ENCODE results near the gene AFP.

DNA sequence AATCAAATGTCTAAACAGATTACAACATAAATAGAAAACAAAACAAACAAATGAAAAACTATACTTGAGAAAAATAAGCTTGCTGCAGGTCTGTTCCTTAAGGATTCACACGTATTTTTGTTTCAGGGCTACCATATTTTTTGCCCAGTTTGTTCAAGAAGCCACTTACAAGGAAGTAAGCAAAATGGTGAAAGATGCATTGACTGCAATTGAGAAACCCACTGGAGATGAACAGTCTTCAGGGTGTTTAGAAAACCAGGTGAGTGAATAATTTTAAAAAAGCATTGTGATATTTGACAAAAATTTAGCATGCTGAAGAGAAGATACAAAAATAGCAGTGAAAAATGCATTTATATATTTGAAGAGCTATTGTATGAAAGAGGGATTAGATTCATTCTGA is 2.0 kb downstream of the AFP start:
- TF ChIP-seq ZNF8 (CRISPR knock-in tag; IDR thresholded peaks at IDR 0.05), result no peak
- TF ChIP-seq OSR1 (CRISPR knock-in tag; IDR thresholded peaks at IDR 0.05), result no peak
- no peak for TF ChIP-seq ARNTL (CRISPR knock-in tag; IDR thresholded peaks at IDR 0.05; ENCODE audit: borderline replicate concordance, low read depth)
- TF ChIP-seq, protein P1, sequence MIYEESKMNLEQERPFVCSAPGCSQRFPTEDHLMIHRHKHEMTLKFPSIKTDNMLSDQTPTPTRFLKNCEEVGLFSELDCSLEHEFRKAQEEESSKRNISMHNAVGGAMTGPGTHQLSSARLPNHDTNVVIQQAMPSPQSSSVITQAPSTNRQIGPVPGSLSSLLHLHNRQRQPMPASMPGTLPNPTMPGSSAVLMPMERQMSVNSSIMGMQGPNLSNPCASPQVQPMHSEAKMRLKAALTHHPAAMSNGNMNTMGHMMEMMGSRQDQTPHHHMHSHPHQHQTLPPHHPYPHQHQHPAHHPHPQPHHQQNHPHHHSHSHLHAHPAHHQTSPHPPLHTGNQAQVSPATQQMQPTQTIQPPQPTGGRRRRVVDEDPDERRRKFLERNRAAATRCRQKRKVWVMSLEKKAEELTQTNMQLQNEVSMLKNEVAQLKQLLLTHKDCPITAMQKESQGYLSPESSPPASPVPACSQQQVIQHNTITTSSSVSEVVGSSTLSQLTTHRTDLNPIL (CRISPR knock-in tag; IDR thresholded peaks at IDR 0.05; ENCODE audit: low read depth), result no peak
